ENCODE results near the gene AKR1D1. TPM values are rescaled to one million over a fixed set of nuclear protein-coding genes. Genes with fewer than 3 reads are reported as not detected.
"Not testable (repeated sequence)": the region's sequence is repeated elsewhere in the genome, so short reads cannot be mapped to it uniquely, and the experiment has no call there.

Gene AKR1D1
- total RNA-seq, 1 donor from 2014 or later: 3.4 TPM

GRCh38 chr7:138032186-138032585 is 44.1 kb upstream of the AKR1D1 start:
- H3K27ac Mint-ChIP-seq: no peak overlapping the region
- no peaks in the 10 kb centered on the region for H3K27me3 Mint-ChIP-seq
- H3K36me3 Mint-ChIP-seq (ENCODE audit: insufficient read depth): peaks cover 6% of the 10 kb centered on the region
- H3K9me3 Mint-ChIP-seq (ENCODE audit: low read depth): peaks cover 12% of the 10 kb centered on the region
- TF ChIP-seq CTCF (IDR thresholded peaks at IDR 0.05; ENCODE audit: unreplicated experiment): no peak
- no peak overlapping the region for H3K4me3 Mint-ChIP-seq (ENCODE audit: low read depth)
- peaks cover 11% of the 10 kb centered on the region for H3K4me1 Mint-ChIP-seq (ENCODE audit: low read depth)
- no peak for DNase-seq (ENCODE audit: low spot score, unreplicated experiment)

- no peak overlapping the region for H3K27ac Mint-ChIP-seq
- H3K36me3 Mint-ChIP-seq (ENCODE audit: insufficient read depth): peaks cover 6% of the 10 kb centered on the region
- no peak for TF ChIP-seq CTCF (IDR thresholded peaks at IDR 0.05; ENCODE audit: unreplicated experiment)
- H3K4me3 Mint-ChIP-seq (ENCODE audit: low read depth): no peak overlapping the region
- H3K4me1 Mint-ChIP-seq (ENCODE audit: low read depth): peaks cover 11% of the 10 kb centered on the region
- no peak for DNase-seq (ENCODE audit: low spot score, unreplicated experiment)
- H3K27me3 Mint-ChIP-seq: no peaks in the 10 kb centered on the region
- H3K9me3 Mint-ChIP-seq (ENCODE audit: low read depth): peaks cover 12% of the 10 kb centered on the region
Observed at GRCh38 chr7:138032770-138033169, 43.5 kb upstream of the AKR1D1 start.

- no peak overlapping the region for H3K4me3 Mint-ChIP-seq (ENCODE audit: low read depth)
- peaks cover 12% of the 10 kb centered on the region for H3K9me3 Mint-ChIP-seq (ENCODE audit: low read depth)
- TF ChIP-seq CTCF (IDR thresholded peaks at IDR 0.05; ENCODE audit: unreplicated experiment): no peak
Observed at GRCh38 chr7:138033241-138033640, 43.0 kb upstream of the AKR1D1 start.

GRCh38 chr7:138036135-138036534 is 40.1 kb upstream of the AKR1D1 start:
- peaks cover 28% of the 10 kb centered on the region for H3K9me3 Mint-ChIP-seq (ENCODE audit: low read depth)
- H3K27ac Mint-ChIP-seq: no peak overlapping the region
- DNase-seq (ENCODE audit: low spot score, unreplicated experiment): no peak
- no peaks in the 10 kb centered on the region for H3K27me3 Mint-ChIP-seq
- no peaks in the 10 kb centered on the region for H3K4me1 Mint-ChIP-seq (ENCODE audit: low read depth)
- TF ChIP-seq CTCF (IDR thresholded peaks at IDR 0.05; ENCODE audit: unreplicated experiment): no peak
- H3K36me3 Mint-ChIP-seq (ENCODE audit: insufficient read depth): peaks cover 9% of the 10 kb centered on the region
- no peak overlapping the region for H3K4me3 Mint-ChIP-seq (ENCODE audit: low read depth)

More at GRCh38 chr7:138033241-138033640, 43.0 kb upstream of the AKR1D1 start:
- DNase-seq (ENCODE audit: low spot score, unreplicated experiment): no peak
- no peak overlapping the region for H3K27ac Mint-ChIP-seq
- H3K27me3 Mint-ChIP-seq: no peaks in the 10 kb centered on the region
- peaks cover 11% of the 10 kb centered on the region for H3K4me1 Mint-ChIP-seq (ENCODE audit: low read depth)
- peaks cover 6% of the 10 kb centered on the region for H3K36me3 Mint-ChIP-seq (ENCODE audit: insufficient read depth)

GRCh38 chr7:138040063-138040462 is 36.2 kb upstream of the AKR1D1 start:
- H3K36me3 Mint-ChIP-seq (ENCODE audit: insufficient read depth); H3K27me3 Mint-ChIP-seq; H3K4me1 Mint-ChIP-seq (ENCODE audit: low read depth); DNase-seq (ENCODE audit: low spot score, unreplicated experiment); H3K27ac Mint-ChIP-seq; H3K4me3 Mint-ChIP-seq (ENCODE audit: low read depth): not testable (repeated sequence)
- peaks cover 26% of the 10 kb centered on the region for H3K9me3 Mint-ChIP-seq (ENCODE audit: low read depth)

GRCh38 chr7:138044897-138045296 is 31.4 kb upstream of the AKR1D1 start:
- DNase-seq (ENCODE audit: low spot score, unreplicated experiment): no peak
- Mint-ChIP-seq H3K36me3 (ENCODE audit: insufficient read depth) (no peaks in the 10 kb centered on the region), H3K4me1 (ENCODE audit: low read depth) (peaks cover 12% of the 10 kb centered on the region), H3K9me3 (ENCODE audit: low read depth) (peaks cover 6% of the 10 kb centered on the region), H3K27ac (no peak overlapping the region), H3K4me3 (ENCODE audit: low read depth) (no peak overlapping the region), H3K27me3 (no peaks in the 10 kb centered on the region)
- TF ChIP-seq CTCF (IDR thresholded peaks at IDR 0.05; ENCODE audit: unreplicated experiment): no peak
